Prostate gland (tissue), 2 donors: ENCODE results near the gene LDHD.

Source experiments
- POLR2A ChIP-seq: fragments of 450-650 bp; IDR thresholded peaks from one replicate; pipeline ENCODE4 v1.6.1; 2016; ENCODE audit warnings: antibody characterized with exemption, mild to moderate bottlenecking
- POLR2AphosphoS5 ChIP-seq: sonication (generic); formaldehyde crosslinking; IDR thresholded peaks from one replicate; pipeline ENCODE4 v1.6.1; 2017; ENCODE audit warnings: antibody characterized with exemption
- TF ChIP-seq, protein P1 (sequence below), 4 experiments: fragments of 200-600 bp in 2 of 4; fragments of 450-650 bp in 2 of 4; sonication (generic) in 2 of 4; IDR thresholded peaks; 1 replicate in 3 of 4; 2 replicates in 1 of 4; pipeline ENCODE4 v1.5.1; 2016 to 2019; ENCODE audit warnings: antibody characterized with exemption in 4 of 4, mild to moderate bottlenecking in 2 of 4, moderate library complexity in 2 of 4

DNA sequence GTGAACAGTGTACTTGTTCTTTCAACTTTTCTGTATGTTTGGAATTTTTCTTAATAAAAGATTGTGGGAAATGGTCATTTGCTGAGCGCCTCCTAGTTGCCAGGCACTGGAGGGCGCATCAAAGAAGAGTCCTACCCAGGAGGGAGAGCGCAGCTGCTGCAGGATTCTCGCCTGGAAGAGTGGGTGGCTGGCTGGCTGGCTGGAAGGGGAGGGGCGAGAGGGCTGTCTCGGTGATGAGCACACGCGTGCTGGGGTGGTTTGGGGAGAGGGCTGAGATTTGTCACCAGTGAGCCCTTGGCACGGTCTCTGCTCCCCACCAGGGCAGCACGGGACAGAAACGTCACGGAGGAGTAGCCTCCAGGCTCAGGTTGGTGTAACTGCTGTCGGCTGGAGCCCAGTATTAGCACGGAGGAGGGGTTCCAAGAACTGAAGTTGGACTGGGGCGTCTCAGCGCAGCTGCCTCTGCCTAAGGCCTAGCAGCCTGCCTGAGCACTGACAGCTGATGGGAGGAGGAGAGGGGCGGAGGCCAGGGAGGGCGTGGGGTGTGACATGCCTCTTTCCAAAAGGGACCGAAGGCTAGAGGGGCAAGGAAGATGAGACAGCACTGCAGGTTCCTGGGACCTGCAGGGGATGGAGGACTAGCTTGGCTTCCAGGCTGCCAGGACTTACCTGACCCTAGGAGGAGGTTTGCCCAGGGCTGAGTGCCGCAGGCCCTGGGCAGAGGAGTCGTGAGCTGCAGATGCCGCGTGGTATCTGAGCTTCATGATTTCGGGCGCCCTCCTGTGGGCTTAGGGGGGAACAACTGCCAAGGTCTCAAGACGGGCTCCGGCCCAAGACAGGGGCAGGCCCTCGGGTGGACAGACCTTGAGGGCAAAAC, 5.7 kb downstream of the LDHD start:
- TF ChIP-seq, protein P1, sequence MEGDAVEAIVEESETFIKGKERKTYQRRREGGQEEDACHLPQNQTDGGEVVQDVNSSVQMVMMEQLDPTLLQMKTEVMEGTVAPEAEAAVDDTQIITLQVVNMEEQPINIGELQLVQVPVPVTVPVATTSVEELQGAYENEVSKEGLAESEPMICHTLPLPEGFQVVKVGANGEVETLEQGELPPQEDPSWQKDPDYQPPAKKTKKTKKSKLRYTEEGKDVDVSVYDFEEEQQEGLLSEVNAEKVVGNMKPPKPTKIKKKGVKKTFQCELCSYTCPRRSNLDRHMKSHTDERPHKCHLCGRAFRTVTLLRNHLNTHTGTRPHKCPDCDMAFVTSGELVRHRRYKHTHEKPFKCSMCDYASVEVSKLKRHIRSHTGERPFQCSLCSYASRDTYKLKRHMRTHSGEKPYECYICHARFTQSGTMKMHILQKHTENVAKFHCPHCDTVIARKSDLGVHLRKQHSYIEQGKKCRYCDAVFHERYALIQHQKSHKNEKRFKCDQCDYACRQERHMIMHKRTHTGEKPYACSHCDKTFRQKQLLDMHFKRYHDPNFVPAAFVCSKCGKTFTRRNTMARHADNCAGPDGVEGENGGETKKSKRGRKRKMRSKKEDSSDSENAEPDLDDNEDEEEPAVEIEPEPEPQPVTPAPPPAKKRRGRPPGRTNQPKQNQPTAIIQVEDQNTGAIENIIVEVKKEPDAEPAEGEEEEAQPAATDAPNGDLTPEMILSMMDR (IDR thresholded peaks at IDR 0.05): peak; percentile 79 to 96 (median 89)
- TF ChIP-seq POLR2AphosphoS5: peak; percentile 68
- no peak for TF ChIP-seq POLR2A
